ENCODE results near the gene PRICKLE1. TPM values are rescaled to one million over a fixed set of nuclear protein-coding genes. Genes with fewer than 3 reads are reported as not detected.

PRICKLE1 gene
- total and polyA plus RNA-seq, 9 of the 15 experiments (the other 6 are each of a cell fraction or from before 2014, with no cell fraction given): 0.22 to 0.85 (median 0.31) TPM

- no peak overlapping the region for H3K4me3 ChIP-seq
- H3K9ac ChIP-seq (ENCODE audit: insufficient read depth in 1 of 2, low read depth in 2 of 2, low read length in 2 of 2): no peak overlapping the region
- 13% methylated on average over 4 of the region's 4 CpGs for WGBS (ENCODE audit: insufficient coverage, low coverage, missing lambda C conversion rate)
- H3K4me1 ChIP-seq (replicated peaks in 1 of 2; ENCODE audit: control insufficient read depth in 2 of 2, insufficient read depth in 2 of 2, low read length in 2 of 2): no peaks in the 10 kb centered on the region
- CTCF ChIA-PET (ENCODE audit: low intra/inter-chr PET ratio): interaction anchor here (0.7 kb wide), 1 partner anchor 1551 kb away, joined by 3 read pairs; no protein-coding TSS in a partner anchor
- ATAC-seq: no peak
- DNase-seq (ENCODE audit: extremely low read depth in 1 of 4, low spot score in 3 of 4): no peak
- in situ Hi-C loops (cut with MboI) (no loop called here), intact Hi-C loops (cut with micrococcal nuclease) (no loop called here)
- H3K9me3 ChIP-seq (replicated peaks; ENCODE audit: control insufficient read depth, insufficient read depth, low read depth, low read length): no peaks in the 10 kb centered on the region
- H3K27ac ChIP-seq (ENCODE audit: extremely low read depth, low read depth, low read length): no peak overlapping the region
- no peaks in the 10 kb centered on the region for H3K36me3 ChIP-seq (ENCODE audit: control insufficient read depth, insufficient read depth, low read length)
- no TSS peak for BruUV-seq (replicated peaks)
- H4K20me1 ChIP-seq (replicated peaks; ENCODE audit: control insufficient read depth, insufficient read depth, low read length): no peaks in the 10 kb centered on the region
- H3K4me2 ChIP-seq (ENCODE audit: insufficient read depth, low read length): no peak overlapping the region
- FAIRE-seq: no peak
- no peaks in the 10 kb centered on the region for H3K9me1 ChIP-seq (ENCODE audit: control insufficient read depth, insufficient read depth, low read length)
- no peaks in the 10 kb centered on the region for H3K79me2 ChIP-seq (ENCODE audit: control insufficient read depth, insufficient read depth, low read length)
- POLR2A ChIA-PET: interaction anchor here (1.2 kb wide), 1 partner anchor 28 kb away, joined by 3 read pairs; no protein-coding TSS in a partner anchor
- H3K27me3 ChIP-seq (ENCODE audit: control insufficient read depth in 2 of 2, insufficient read depth in 2 of 2, low read length in 2 of 2): no peaks in the 10 kb centered on the region; a peak in 2 of 5 replicates
- no peak overlapping the region for H2AFZ ChIP-seq (ENCODE audit: low read depth, low read length)
- no peak for TF ChIP-seq CCNT2 (IDR thresholded peaks at IDR 0.05; ENCODE audit: borderline replicate concordance, extremely low read depth, insufficient read length, low read depth, low read length)
- no peak for TF ChIP-seq SREBF1 (IDR thresholded peaks at IDR 0.05; ENCODE audit: borderline replicate concordance, low read depth, low read length)
- TF ChIP-seq ESRRB (CRISPR knock-in tag; IDR thresholded peaks at IDR 0.05; ENCODE audit: borderline replicate concordance): no peak
- TF ChIP-seq PHB (CRISPR knock-in tag; IDR thresholded peaks at IDR 0.05): no peak
- no peak for TF ChIP-seq BACH1 (tag; IDR thresholded peaks at IDR 0.05)
- TF ChIP-seq GTF2E2 (tag; IDR thresholded peaks at IDR 0.05): no peak
- no peak for TF ChIP-seq ZSCAN32 (CRISPR knock-in tag; IDR thresholded peaks at IDR 0.05)
- TF ChIP-seq KLF1 (tag; IDR thresholded peaks at IDR 0.05): no peak
- TF ChIP-seq ZNF830 (CRISPR knock-in tag; IDR thresholded peaks at IDR 0.05): no peak
- no peak for TF ChIP-seq MAX (CRISPR knock-in tag; IDR thresholded peaks at IDR 0.05)
- TF ChIP-seq ZNF318 (IDR thresholded peaks at IDR 0.05; ENCODE audit: borderline replicate concordance in 1 of 2, low read depth in 1 of 2): no peak
- no peak for TF ChIP-seq HOMEZ (CRISPR knock-in tag; IDR thresholded peaks at IDR 0.05)
- no peak for TF ChIP-seq ZNF316 (IDR thresholded peaks at IDR 0.05)
- no peak for TF ChIP-seq RBM22 (IDR thresholded peaks at IDR 0.05; ENCODE audit: low read depth, low read length, poor library complexity, severe bottlenecking)
Measured at GRCh38 chr12:42496886-42497285, 92.7 kb downstream of the PRICKLE1 start.
